ENCODE results near the gene CMIP.

The CMIP gene

GRCh38 chr16:81535679-81536360, 91.2 kb downstream of the CMIP start:
- DNase-seq (ENCODE audit: low read depth in 2 of 2), result no peak

GRCh38 chr16:81536648-81537047, 92.0 kb downstream of the CMIP start:
- no peak for DNase-seq (ENCODE audit: low read depth in 2 of 2)

- no peak for DNase-seq (ENCODE audit: low read depth in 2 of 2)
These were observed 93.3 kb downstream of the CMIP start for GRCh38 chr16:81537721-81538561.

- DNase-seq (ENCODE audit: low read depth in 2 of 2), result no peak
These were observed 94.6 kb downstream of the CMIP start for GRCh38 chr16:81539009-81539758.

GRCh38 chr16:81539759-81540472, 95.3 kb downstream of the CMIP start:
- DNase-seq (ENCODE audit: low read depth in 2 of 2), result no peak

GRCh38 chr16:81541314-81541713, 96.7 kb downstream of the CMIP start:
- DNase-seq (ENCODE audit: low read depth in 2 of 2), result no peak

GRCh38 chr16:81542609-81543570, 98.3 kb downstream of the CMIP start:
- DNase-seq (ENCODE audit: low read depth in 2 of 2), result no peak

GRCh38 chr16:81543571-81543970, 99.0 kb downstream of the CMIP start:
- no peak for DNase-seq (ENCODE audit: low read depth in 2 of 2)

GRCh38 chr16:81544261-81544660, 99.7 kb downstream of the CMIP start:
- no peak for DNase-seq (ENCODE audit: low read depth in 2 of 2)

- no peak for DNase-seq (ENCODE audit: low read depth in 2 of 2)
These were observed 100.2 kb downstream of the CMIP start for GRCh38 chr16:81544700-81545271.

- DNase-seq (ENCODE audit: low read depth in 2 of 2), result no peak
These were observed 101.1 kb downstream of the CMIP start for GRCh38 chr16:81545470-81546250.

GRCh38 chr16:81546781-81547180, 102.2 kb downstream of the CMIP start:
- no peak for DNase-seq (ENCODE audit: low read depth in 2 of 2)

- no peak for DNase-seq (ENCODE audit: low read depth in 2 of 2)
These were observed 102.8 kb downstream of the CMIP start for GRCh38 chr16:81547194-81547938.

- no peak for DNase-seq (ENCODE audit: low read depth in 2 of 2)
These were observed 103.3 kb downstream of the CMIP start for GRCh38 chr16:81547939-81548216.

- DNase-seq (ENCODE audit: low read depth in 2 of 2), result no peak
These were observed 103.9 kb downstream of the CMIP start for GRCh38 chr16:81548551-81548875.

GRCh38 chr16:81548876-81549546, 104.4 kb downstream of the CMIP start:
- DNase-seq (ENCODE audit: low read depth in 2 of 2), result no peak

- no peak for DNase-seq (ENCODE audit: low read depth in 2 of 2)
These were observed 105.2 kb downstream of the CMIP start for GRCh38 chr16:81549547-81550431.

- DNase-seq (ENCODE audit: low read depth in 2 of 2), result no peak
These were observed 105.8 kb downstream of the CMIP start for GRCh38 chr16:81550432-81550808.
